Endodermal cell (in vitro differentiated cells): Measurements from ENCODE around the gene TNS3. TPM values are rescaled to one million over a fixed set of nuclear protein-coding genes. Genes with fewer than 3 reads are reported as not detected.

ENCODE experiments used
- DNase-seq: peaks from one replicate; pipeline ENCODE4 v3.0.0-alpha.2; 2017
- H3K27ac ChIP-seq: 2 replicates; pipeline ENCODE4 v1.5.1; 2013; ENCODE audit warnings: mild to moderate bottlenecking, low read depth, low read length, moderate library complexity
- H3K27me3 ChIP-seq: 2 replicates; pipeline ENCODE4 v1.6.1; 2013; ENCODE audit warnings: mild to moderate bottlenecking, low read length, moderate library complexity; ENCODE audit not compliant: insufficient read depth, control insufficient read depth, poor library complexity, severe bottlenecking
- H3K36me3 ChIP-seq: 2 replicates; pipeline ENCODE4 v1.7.0; 2013; ENCODE audit warnings: mild to moderate bottlenecking, low read length, moderate library complexity; ENCODE audit not compliant: control insufficient read depth, insufficient read depth
- H3K4me1 ChIP-seq: one replicate; pipeline ENCODE4 v1.7.0; 2013; ENCODE audit warnings: low read length; ENCODE audit not compliant: control insufficient read depth, insufficient read depth
- H3K4me3 ChIP-seq: 2 replicates; pipeline ENCODE4 v1.5.1; 2013; ENCODE audit warnings: mild to moderate bottlenecking, low read length, moderate library complexity
- H3K9ac ChIP-seq: 2 replicates; pipeline ENCODE4 v1.6.1; 2013; ENCODE audit warnings: mild to moderate bottlenecking, low read length, moderate library complexity; ENCODE audit not compliant: poor library complexity, severe bottlenecking; ENCODE audit errors: extremely low read depth
- H3K9me3 ChIP-seq: 2 replicates; pipeline ENCODE4 v1.6.1; 2013; ENCODE audit warnings: mild to moderate bottlenecking, low read length, moderate library complexity; ENCODE audit not compliant: control insufficient read depth
- H3K27ac Mint-ChIP-seq: 2 replicates; pipeline ENCODE4 v1.8.0; 2020; ENCODE audit warnings: mixed read lengths
- H3K27me3 Mint-ChIP-seq: 2 replicates; pipeline ENCODE4 v1.8.0; 2021; ENCODE audit warnings: mild to moderate bottlenecking, mixed read lengths; ENCODE audit not compliant: insufficient read depth
- H3K36me3 Mint-ChIP-seq: 2 replicates; pipeline ENCODE4 v1.8.0; 2020; ENCODE audit warnings: low read depth, mixed read lengths
- H3K4me1 Mint-ChIP-seq: 2 replicates; pipeline ENCODE4 v1.8.0; 2020; ENCODE audit warnings: mixed read lengths
- H3K4me3 Mint-ChIP-seq: 2 replicates; pipeline ENCODE4 v1.8.0; 2020; ENCODE audit warnings: mild to moderate bottlenecking, moderate library complexity, mixed read lengths
- H3K9me3 Mint-ChIP-seq: 2 replicates; pipeline ENCODE4 v1.8.0; 2020; ENCODE audit warnings: mild to moderate bottlenecking, mixed read lengths
- WGBS, 2 experiments: methylation state at CpG; one replicate each; pipeline versions ENCODE4 v1.1.5 to v1.1.7; 2013; ENCODE audit warnings: missing lambda C conversion rate in 2 of 2, mixed read lengths in 1 of 2; ENCODE audit not compliant: insufficient coverage in 1 of 2, insufficient read length in 1 of 2; 5-methylcytosine and 5-hydroxymethylcytosine counted together
- total RNA-seq, 2 donors: library from RNA; stranded (reverse); fragmentation: NEBNext Ultra II Directional in 1 of 2; extraction: Animal tissue kit (Norgen Biotek cat#: 25700) in 1 of 2; gene quantifications; 2 replicates in 1 of 2; 3 replicates in 1 of 2; pipeline ENCODE4 v1.2.1, GENCODE V29; 2021
- TF ChIP-seq, protein P1 (sequence below): fragments of 200-600 bp; sonication (generic); conservative IDR thresholded peaks from 2 replicates; pipeline ENCODE4 v1.5.0; 2021; ENCODE audit warnings: antibody characterized with exemption, mild to moderate bottlenecking

The TNS3 gene
- total RNA-seq, 2 donors from 2014 or later, result 33.8 to 38.5 TPM

DNA sequence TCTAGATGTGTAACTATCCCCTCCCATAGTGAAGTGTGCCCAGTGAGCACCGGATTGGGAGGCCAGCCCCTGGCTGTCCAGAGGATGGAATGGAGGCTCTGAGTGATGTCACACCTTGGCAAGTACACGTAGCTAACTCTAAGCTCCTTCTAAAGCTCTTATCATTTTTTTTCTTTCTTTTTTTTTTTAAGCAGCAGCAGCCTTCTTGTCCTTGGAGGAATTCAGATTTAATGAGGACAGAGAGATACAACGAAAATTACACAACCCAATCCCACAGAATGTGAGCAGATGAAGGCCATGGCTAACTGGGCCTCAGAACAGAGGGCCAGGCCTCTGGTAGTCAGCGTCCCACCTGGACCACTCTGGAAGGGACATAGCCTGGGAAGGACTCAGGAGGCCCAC is 11.3 kb downstream of the TNS3 start:
- 80 to 100% methylated on average over 2 to 4 of the region's 4 CpGs for WGBS, 2 experiments

DNA sequence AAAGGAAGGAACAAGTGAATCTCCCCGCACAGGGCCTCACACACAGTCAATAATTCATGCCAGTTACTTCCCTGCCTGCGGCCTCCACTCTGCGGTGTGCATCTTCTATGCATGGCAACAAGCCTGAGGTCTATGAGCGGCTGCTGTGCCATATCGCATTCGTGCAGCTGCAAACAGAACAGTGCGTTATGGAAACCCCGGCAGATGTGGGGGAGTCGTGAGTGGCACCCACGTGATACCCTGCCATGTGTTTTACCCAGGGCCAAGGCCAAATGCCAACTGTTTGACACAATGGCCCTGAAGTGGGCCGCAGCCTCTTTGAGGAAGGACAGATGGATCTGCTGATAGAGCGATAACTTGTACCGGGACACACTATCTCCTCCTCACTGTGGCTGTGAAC is 13.4 kb downstream of the TNS3 start:
- no peak overlapping the region for H3K27ac ChIP-seq
- Mint-ChIP-seq H3K36me3 (peaks cover 2% of the 10 kb centered on the region), H3K27me3 (no peaks in the 10 kb centered on the region), H3K9me3 (peaks cover 1% of the 10 kb centered on the region), H3K4me1 (peaks cover 42% of the 10 kb centered on the region), H3K27ac (no peak overlapping the region), H3K4me3 (no peak overlapping the region)
- no peak for DNase-seq
- H3K36me3 ChIP-seq, result no peaks in the 10 kb centered on the region
- H3K4me3 ChIP-seq, result no peak overlapping the region
- no peaks in the 10 kb centered on the region for H3K27me3 ChIP-seq
- no peaks in the 10 kb centered on the region for H3K9me3 ChIP-seq
- WGBS, 2 experiments, result 94 to 96% methylated on average over 13 of the region's 13 CpGs
- H3K9ac ChIP-seq, result no peak overlapping the region
- H3K4me1 ChIP-seq, result peaks cover 8% of the 10 kb centered on the region
- TF ChIP-seq, protein P1, sequence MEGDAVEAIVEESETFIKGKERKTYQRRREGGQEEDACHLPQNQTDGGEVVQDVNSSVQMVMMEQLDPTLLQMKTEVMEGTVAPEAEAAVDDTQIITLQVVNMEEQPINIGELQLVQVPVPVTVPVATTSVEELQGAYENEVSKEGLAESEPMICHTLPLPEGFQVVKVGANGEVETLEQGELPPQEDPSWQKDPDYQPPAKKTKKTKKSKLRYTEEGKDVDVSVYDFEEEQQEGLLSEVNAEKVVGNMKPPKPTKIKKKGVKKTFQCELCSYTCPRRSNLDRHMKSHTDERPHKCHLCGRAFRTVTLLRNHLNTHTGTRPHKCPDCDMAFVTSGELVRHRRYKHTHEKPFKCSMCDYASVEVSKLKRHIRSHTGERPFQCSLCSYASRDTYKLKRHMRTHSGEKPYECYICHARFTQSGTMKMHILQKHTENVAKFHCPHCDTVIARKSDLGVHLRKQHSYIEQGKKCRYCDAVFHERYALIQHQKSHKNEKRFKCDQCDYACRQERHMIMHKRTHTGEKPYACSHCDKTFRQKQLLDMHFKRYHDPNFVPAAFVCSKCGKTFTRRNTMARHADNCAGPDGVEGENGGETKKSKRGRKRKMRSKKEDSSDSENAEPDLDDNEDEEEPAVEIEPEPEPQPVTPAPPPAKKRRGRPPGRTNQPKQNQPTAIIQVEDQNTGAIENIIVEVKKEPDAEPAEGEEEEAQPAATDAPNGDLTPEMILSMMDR, result no peak

More for the DNA sequence above, 11.3 kb downstream of the TNS3 start:
- H3K4me3 Mint-ChIP-seq, result no peak overlapping the region
- H3K9me3 ChIP-seq, result no peaks in the 10 kb centered on the region
- H3K36me3 Mint-ChIP-seq, result peaks cover 2% of the 10 kb centered on the region
- no peaks in the 10 kb centered on the region for H3K9me3 Mint-ChIP-seq
- H3K27ac ChIP-seq, result no peak overlapping the region
- DNase-seq, result no peak
- TF ChIP-seq, protein P1, result no peak
- no peak overlapping the region for H3K4me3 ChIP-seq
- H3K36me3 ChIP-seq, result no peaks in the 10 kb centered on the region
- no peak overlapping the region for H3K9ac ChIP-seq
- no peak overlapping the region for H3K27ac Mint-ChIP-seq
- no peaks in the 10 kb centered on the region for H3K27me3 ChIP-seq
- H3K27me3 Mint-ChIP-seq, result no peaks in the 10 kb centered on the region
- H3K4me1 ChIP-seq, result peaks cover 10% of the 10 kb centered on the region
- peaks cover 50% of the 10 kb centered on the region for H3K4me1 Mint-ChIP-seq

DNA sequence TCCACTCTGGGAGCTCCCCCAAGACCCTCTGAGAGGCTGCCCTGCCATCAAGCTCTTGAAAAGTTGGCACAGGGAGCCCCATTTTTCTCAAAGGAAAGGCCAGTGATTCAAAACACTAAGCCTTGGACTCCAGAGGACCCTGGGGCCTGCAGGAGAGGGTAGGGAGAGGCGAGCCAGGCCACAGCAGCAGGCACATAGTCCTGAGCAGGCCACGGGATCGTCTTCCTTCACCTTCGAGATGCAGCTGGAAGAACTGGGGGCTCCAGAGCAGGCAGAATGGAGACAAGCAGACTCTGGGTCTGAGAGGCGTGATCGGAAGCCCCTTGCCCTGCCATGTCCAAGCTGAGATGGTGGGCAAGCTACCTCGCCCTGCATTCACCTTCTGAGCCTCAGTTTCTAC is 13.9 kb downstream of the TNS3 start:
- no peak overlapping the region for H3K27ac Mint-ChIP-seq
- H3K4me3 ChIP-seq, result no peak overlapping the region
- H3K9me3 Mint-ChIP-seq, result peaks cover 1% of the 10 kb centered on the region
- no peak overlapping the region for H3K27ac ChIP-seq
- H3K4me1 ChIP-seq, result peaks cover 8% of the 10 kb centered on the region
- H3K36me3 ChIP-seq, result no peaks in the 10 kb centered on the region
- DNase-seq, result no peak
- H3K4me3 Mint-ChIP-seq, result no peak overlapping the region
- no peaks in the 10 kb centered on the region for H3K9me3 ChIP-seq
- WGBS, 2 experiments, result 95 to 100% methylated on average over 7 of the region's 7 CpGs
- no peaks in the 10 kb centered on the region for H3K27me3 Mint-ChIP-seq
- TF ChIP-seq, protein P1, result no peak
- peaks cover 3% of the 10 kb centered on the region for H3K36me3 Mint-ChIP-seq
- no peak overlapping the region for H3K9ac ChIP-seq
- H3K4me1 Mint-ChIP-seq, result peaks cover 37% of the 10 kb centered on the region
- no peaks in the 10 kb centered on the region for H3K27me3 ChIP-seq
